Stomach (tissue), 9 donors: ENCODE measurements around the gene ATP8B4. TPM values are rescaled to one million over a fixed set of nuclear protein-coding genes. Genes with fewer than 3 reads are reported as not detected.

Source experiments
- DNase-seq, 2 donors: peaks; one replicate each; pipeline versions ENCODE4 v3.0.0 to v3.0.0-alpha.2; 2013 to 2019
- H3K27ac ChIP-seq, 5 donors: fragments of 200-600 bp in 4 of 5; sonication (generic) in 4 of 5; one replicate each; pipeline ENCODE4 v1.5.1; 2013 to 2019; ENCODE audit warnings: mild to moderate bottlenecking in 1 of 5, moderate library complexity in 1 of 5
- H3K27me3 ChIP-seq, 3 donors: fragments of 200-600 bp; sonication (generic); one replicate each; pipeline ENCODE4 v1.5.1; 2017 to 2019; ENCODE audit warnings: mixed run types in 1 of 3
- H3K36me3 ChIP-seq, 4 donors: fragments of 200-600 bp; sonication (generic); 1 replicate in 3 of 4; 2 replicates in 1 of 4; pipeline ENCODE4 v1.5.1; 2016 to 2019
- H3K4me1 ChIP-seq, 4 donors: fragments of 200-600 bp; sonication (generic); one replicate each; pipeline ENCODE4 v1.5.1; 2016 to 2019
- H3K4me3 ChIP-seq, 4 donors: fragments of 200-600 bp; sonication (generic) in 3 of 4; one replicate each; pipeline ENCODE4 v1.5.1; 2016 to 2019; ENCODE audit warnings: mild to moderate bottlenecking in 1 of 4
- H3K9me3 ChIP-seq, 4 donors: fragments of 200-600 bp; sonication (generic); one replicate each; pipeline ENCODE4 v1.5.1; 2016 to 2019
- CTCF ChIP-seq, 7 experiments: fragments of 450-650 bp in 4 of 7; fragments of 200-600 bp in 3 of 7; sonication (generic) in 3 of 7; IDR thresholded peaks; one replicate each; pipeline ENCODE4 v1.5.1; 2016 to 2019; ENCODE audit warnings: antibody characterized with exemption in 7 of 7, control low read depth in 2 of 7, mild to moderate bottlenecking in 1 of 7
- EP300 ChIP-seq: sonication (generic); formaldehyde crosslinking; IDR thresholded peaks from one replicate; pipeline ENCODE4 v1.6.1; 2017; ENCODE audit warnings: antibody characterized with exemption
- POLR2A ChIP-seq, 4 donors: fragments of 450-650 bp; IDR thresholded peaks; one replicate each; pipeline ENCODE4 v1.6.1; 2016; ENCODE audit warnings: antibody characterized with exemption in 4 of 4, control low read depth in 2 of 4, mild to moderate bottlenecking in 1 of 4, moderate library complexity in 1 of 4
- POLR2AphosphoS5 ChIP-seq, 3 donors: sonication (generic); formaldehyde crosslinking; IDR thresholded peaks; one replicate each; pipeline ENCODE4 v1.6.1; 2016; ENCODE audit warnings: antibody characterized with exemption in 3 of 3
- WGBS, 5 donors: extraction: QIAGEN DNeasy Blood & Tissue Kit in 3 of 5; methylation state at CpG; one replicate each; pipeline versions ENCODE4 v1.1.5 to v1.1.7; 2013 to 2018; 5-methylcytosine and 5-hydroxymethylcytosine counted together
- intact Hi-C: fragments of 100-400 bp; cut with DNase I; formaldehyde crosslinking; loops from one replicate; pipeline ENCODE4 v1.15.1; 2023; ENCODE audit warnings: low total_unique reads
- polyA plus RNA-seq, 3 donors: library from polyadenylated mRNA; stranded (reverse); fragments of 200-250 nt; gene quantifications; one replicate each; pipeline ENCODE4 v1.2.3, GENCODE V29; 2013
- total RNA-seq, 5 donors: library from RNA; depleted of rRNA; stranded (reverse); fragments of >200 nt; gene quantifications; one replicate each; pipeline versions ENCODE4 v1.1.0 to v1.2.3, GENCODE V29; 2014 to 2016
- donor health status: healthy with polysubstance abuse.
- donor health status: Bipolar disorder and iron deficiency.
- donor health status: healthy.

Gene ATP8B4
- total and polyA plus RNA-seq, 8 donors: under 0.01 to 14.3 (median 1.6) TPM

GRCh38 chr15:50046867-50047266, 72.2 kb downstream of the ATP8B4 start:
- no peak for DNase-seq
- WGBS, 5 donors: 25 to 46% (median 44%) methylated on average over 2 of the region's 2 CpGs
- H3K4me1 ChIP-seq: peaks cover 0 to 6% (median 2%) of the 10 kb centered on the region in 4 donors
- no peak overlapping the region for H3K4me3 ChIP-seq
- no peaks in the 10 kb centered on the region for H3K36me3 ChIP-seq
- TF ChIP-seq CTCF (IDR thresholded peaks at IDR 0.05): no peak
- no peak for TF ChIP-seq POLR2A (IDR thresholded peaks at IDR 0.05)
- TF ChIP-seq POLR2AphosphoS5 (IDR thresholded peaks at IDR 0.05): no peak
- no peak for TF ChIP-seq EP300
- H3K9me3 ChIP-seq: peaks cover 0 to 16% (median 7%) of the 10 kb centered on the region in 4 donors
- intact Hi-C loops: no loop called here
- H3K27ac ChIP-seq: no peak overlapping the region
- no peaks in the 10 kb centered on the region for H3K27me3 ChIP-seq

DNA sequence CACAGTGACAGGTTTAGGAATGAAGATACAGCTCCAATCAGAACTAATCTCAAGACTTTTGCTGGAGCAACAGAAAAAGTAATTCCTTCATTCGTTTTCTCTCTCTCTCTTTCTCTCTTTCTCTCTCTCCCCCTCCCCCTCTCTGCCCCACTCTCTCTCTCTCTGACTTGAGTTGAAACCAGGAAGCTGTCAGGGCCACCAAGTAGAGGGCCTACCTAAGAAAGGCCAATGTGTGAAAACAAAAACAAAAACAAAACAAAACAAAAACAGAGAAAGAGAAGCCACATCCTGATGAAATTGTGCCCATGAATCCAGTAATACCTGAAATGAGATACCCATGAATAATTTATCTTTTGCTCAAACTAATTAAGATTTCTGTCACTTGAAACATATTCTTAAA, 72.9 kb downstream of the ATP8B4 start:
- no peak for TF ChIP-seq EP300
- TF ChIP-seq POLR2AphosphoS5 (IDR thresholded peaks at IDR 0.05): no peak
- TF ChIP-seq CTCF (IDR thresholded peaks at IDR 0.05): no peak
- TF ChIP-seq POLR2A (IDR thresholded peaks at IDR 0.05): no peak
- intact Hi-C loops: no loop called here
- no peaks in the 10 kb centered on the region for H3K36me3 ChIP-seq
- H3K4me1 ChIP-seq: no peaks in the 10 kb centered on the region
- no peaks in the 10 kb centered on the region for H3K27me3 ChIP-seq
- no peak overlapping the region for H3K4me3 ChIP-seq
- peaks cover 0 to 22% (median 10%) of the 10 kb centered on the region in 4 donors for H3K9me3 ChIP-seq
- H3K27ac ChIP-seq: no peak overlapping the region
- WGBS, 5 donors: 28 to 63% (median 55%) methylated on average over 1 of the region's 1 CpG
- DNase-seq: no peak

GRCh38 chr15:50044904-50045303, 74.1 kb downstream of the ATP8B4 start:
- H3K27me3 ChIP-seq: no peaks in the 10 kb centered on the region
- 32 to 62% (median 35%) methylated on average over 2 of the region's 2 CpGs for WGBS, 5 donors
- TF ChIP-seq POLR2AphosphoS5 (IDR thresholded peaks at IDR 0.05) (no peak), CTCF (IDR thresholded peaks at IDR 0.05) (no peak), POLR2A (IDR thresholded peaks at IDR 0.05) (no peak), EP300 (no peak)

GRCh38 chr15:50044406-50044805, 74.6 kb downstream of the ATP8B4 start:
- intact Hi-C loops: no loop called here
- H3K4me1 ChIP-seq: no peaks in the 10 kb centered on the region
- peaks cover 0 to 22% (median 10%) of the 10 kb centered on the region in 4 donors for H3K9me3 ChIP-seq
- H3K4me3 ChIP-seq: no peak overlapping the region
- TF ChIP-seq POLR2A (IDR thresholded peaks at IDR 0.05): no peak
- TF ChIP-seq EP300: no peak
- no peak for TF ChIP-seq CTCF (IDR thresholded peaks at IDR 0.05)
- TF ChIP-seq POLR2AphosphoS5 (IDR thresholded peaks at IDR 0.05): no peak
- H3K27me3 ChIP-seq: no peaks in the 10 kb centered on the region
- no peak overlapping the region for H3K27ac ChIP-seq
- no peaks in the 10 kb centered on the region for H3K36me3 ChIP-seq
- no peak for DNase-seq

More at GRCh38 chr15:50044904-50045303, 74.1 kb downstream of the ATP8B4 start:
- no peaks in the 10 kb centered on the region for H3K4me1 ChIP-seq
- H3K27ac ChIP-seq: no peak overlapping the region
- DNase-seq: no peak
- no peak overlapping the region for H3K4me3 ChIP-seq
- H3K36me3 ChIP-seq: no peaks in the 10 kb centered on the region
- intact Hi-C loops: no loop called here
- H3K9me3 ChIP-seq: peaks cover 0 to 22% (median 10%) of the 10 kb centered on the region in 4 donors
